Peyer's patch (tissue), 4 donors: ENCODE measurements around the gene DUT. TPM values are rescaled to one million over a fixed set of nuclear protein-coding genes. Genes with fewer than 3 reads are reported as not detected.

Experiments used
- DNase-seq, 3 donors: peaks; one replicate each; pipeline ENCODE4 v3.0.0-alpha.2; 2017 to 2019
- H3K27ac ChIP-seq, 4 donors: fragments of 200-600 bp; sonication (generic); one replicate each; pipeline ENCODE4 v1.5.1; 2016 to 2019
- H3K27me3 ChIP-seq, 2 donors: fragments of 200-600 bp; sonication (generic); one replicate each; pipeline ENCODE4 v1.5.1; 2019
- H3K36me3 ChIP-seq, 3 donors: fragments of 200-600 bp; sonication (generic); one replicate each; pipeline ENCODE4 v1.5.1; 2016 to 2019
- H3K4me1 ChIP-seq, 4 donors: fragments of 200-600 bp; sonication (generic); one replicate each; pipeline ENCODE4 v1.5.1; 2016 to 2019
- H3K4me3 ChIP-seq, 4 donors: fragments of 200-600 bp; sonication (generic); 1 replicate in 3 of 4; 2 replicates in 1 of 4; pipeline ENCODE4 v1.5.1; 2016 to 2019; ENCODE audit warnings: mild to moderate bottlenecking in 1 of 4
- H3K9me3 ChIP-seq, 4 donors: fragments of 200-600 bp; sonication (generic); one replicate each; pipeline ENCODE4 v1.5.1; 2016 to 2019; ENCODE audit warnings: mild to moderate bottlenecking in 1 of 4
- POLR2A ChIP-seq, 2 donors: fragments of 450-650 bp; IDR thresholded peaks; one replicate each; pipeline ENCODE4 v1.5.1; 2017; ENCODE audit warnings: antibody characterized with exemption in 2 of 2, mild to moderate bottlenecking in 2 of 2, moderate library complexity in 2 of 2
- total RNA-seq, 4 donors: library from RNA; depleted of rRNA; stranded (reverse); fragments of >200 nt; gene quantifications; one replicate each; pipeline ENCODE4 v1.1.0, GENCODE V29; 2016
- TF ChIP-seq, protein P1 (sequence below), 6 experiments: fragments of 450-650 bp in 4 of 6; fragments of 200-600 bp in 2 of 6; sonication (generic) in 1 of 6; IDR thresholded peaks; one replicate each; pipeline ENCODE4 v1.5.1; 2017 to 2019; ENCODE audit warnings: antibody characterized with exemption in 6 of 6, mild to moderate bottlenecking in 3 of 6, moderate library complexity in 1 of 6

Gene DUT
- total RNA-seq, 4 donors from 2014 or later, result 13.7 to 97.4 (median 37.1) TPM

DNA sequence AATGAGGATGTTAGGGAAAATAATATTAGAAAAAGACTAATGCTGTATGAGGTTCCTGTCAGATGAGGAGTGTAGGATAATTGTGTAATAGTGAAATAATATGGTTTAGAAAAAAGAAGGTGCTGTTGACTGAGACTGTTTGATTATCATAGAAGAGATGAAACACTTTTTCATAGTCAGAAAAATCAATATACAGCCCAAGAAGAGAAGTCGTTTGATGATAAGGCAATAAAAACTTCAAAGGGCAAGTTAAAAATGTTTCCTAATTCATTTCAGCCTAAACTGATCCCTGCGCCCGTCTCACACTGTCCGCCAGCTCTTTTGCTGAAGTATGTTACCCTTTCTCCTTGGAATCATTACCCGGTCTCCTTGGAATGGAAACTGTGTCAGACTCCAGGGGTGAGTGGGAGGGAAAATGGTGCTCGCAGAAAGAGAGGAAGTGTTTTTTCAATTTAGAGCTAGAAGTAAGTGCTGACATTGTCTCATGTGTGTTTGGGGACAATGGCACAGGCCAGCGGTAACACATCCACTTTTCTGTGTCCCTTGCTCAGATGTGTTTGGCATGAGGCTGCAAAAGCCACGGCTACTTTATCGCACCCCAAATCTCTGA lies 23.6 kb downstream of the DUT start:
- no peak for DNase-seq
- H3K36me3 ChIP-seq, result no peaks in the 10 kb centered on the region
- no peak overlapping the region for H3K4me3 ChIP-seq
- no peaks in the 10 kb centered on the region for H3K4me1 ChIP-seq
- TF ChIP-seq, protein P1, sequence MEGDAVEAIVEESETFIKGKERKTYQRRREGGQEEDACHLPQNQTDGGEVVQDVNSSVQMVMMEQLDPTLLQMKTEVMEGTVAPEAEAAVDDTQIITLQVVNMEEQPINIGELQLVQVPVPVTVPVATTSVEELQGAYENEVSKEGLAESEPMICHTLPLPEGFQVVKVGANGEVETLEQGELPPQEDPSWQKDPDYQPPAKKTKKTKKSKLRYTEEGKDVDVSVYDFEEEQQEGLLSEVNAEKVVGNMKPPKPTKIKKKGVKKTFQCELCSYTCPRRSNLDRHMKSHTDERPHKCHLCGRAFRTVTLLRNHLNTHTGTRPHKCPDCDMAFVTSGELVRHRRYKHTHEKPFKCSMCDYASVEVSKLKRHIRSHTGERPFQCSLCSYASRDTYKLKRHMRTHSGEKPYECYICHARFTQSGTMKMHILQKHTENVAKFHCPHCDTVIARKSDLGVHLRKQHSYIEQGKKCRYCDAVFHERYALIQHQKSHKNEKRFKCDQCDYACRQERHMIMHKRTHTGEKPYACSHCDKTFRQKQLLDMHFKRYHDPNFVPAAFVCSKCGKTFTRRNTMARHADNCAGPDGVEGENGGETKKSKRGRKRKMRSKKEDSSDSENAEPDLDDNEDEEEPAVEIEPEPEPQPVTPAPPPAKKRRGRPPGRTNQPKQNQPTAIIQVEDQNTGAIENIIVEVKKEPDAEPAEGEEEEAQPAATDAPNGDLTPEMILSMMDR (IDR thresholded peaks at IDR 0.05), result no peak
- TF ChIP-seq POLR2A (IDR thresholded peaks at IDR 0.05), result no peak
- no peaks in the 10 kb centered on the region for H3K9me3 ChIP-seq
- H3K27ac ChIP-seq, result no peak overlapping the region
- no peaks in the 10 kb centered on the region for H3K27me3 ChIP-seq

DNA sequence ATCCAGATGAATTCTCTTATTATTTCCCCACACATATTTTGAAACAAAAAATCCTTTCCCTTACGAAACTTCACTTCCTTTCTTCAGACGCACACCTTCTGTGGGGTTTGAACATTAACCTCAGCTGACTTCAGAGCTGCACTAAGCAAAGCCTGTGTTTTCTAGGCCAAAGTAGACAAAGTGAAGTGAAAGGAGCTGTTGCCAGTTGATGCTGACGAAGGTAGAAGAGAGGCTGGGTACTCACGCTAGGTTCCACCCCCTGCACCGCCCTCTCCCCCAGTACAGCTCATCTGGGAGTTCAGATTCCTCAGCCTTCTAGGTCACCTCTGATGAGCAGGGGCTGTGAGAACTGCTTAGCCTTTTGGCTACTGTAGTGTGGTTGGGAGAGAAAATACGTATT lies 24.1 kb downstream of the DUT start:
- Histone ChIP-seq H3K9me3 (no peaks in the 10 kb centered on the region), H3K27ac (no peak overlapping the region), H3K36me3 (no peaks in the 10 kb centered on the region), H3K4me3 (no peak overlapping the region), H3K4me1 (no peaks in the 10 kb centered on the region), H3K27me3 (no peaks in the 10 kb centered on the region)
- TF ChIP-seq POLR2A (IDR thresholded peaks at IDR 0.05), result no peak
- TF ChIP-seq, protein P1 (IDR thresholded peaks at IDR 0.05), result no peak
- no peak for DNase-seq

DNA sequence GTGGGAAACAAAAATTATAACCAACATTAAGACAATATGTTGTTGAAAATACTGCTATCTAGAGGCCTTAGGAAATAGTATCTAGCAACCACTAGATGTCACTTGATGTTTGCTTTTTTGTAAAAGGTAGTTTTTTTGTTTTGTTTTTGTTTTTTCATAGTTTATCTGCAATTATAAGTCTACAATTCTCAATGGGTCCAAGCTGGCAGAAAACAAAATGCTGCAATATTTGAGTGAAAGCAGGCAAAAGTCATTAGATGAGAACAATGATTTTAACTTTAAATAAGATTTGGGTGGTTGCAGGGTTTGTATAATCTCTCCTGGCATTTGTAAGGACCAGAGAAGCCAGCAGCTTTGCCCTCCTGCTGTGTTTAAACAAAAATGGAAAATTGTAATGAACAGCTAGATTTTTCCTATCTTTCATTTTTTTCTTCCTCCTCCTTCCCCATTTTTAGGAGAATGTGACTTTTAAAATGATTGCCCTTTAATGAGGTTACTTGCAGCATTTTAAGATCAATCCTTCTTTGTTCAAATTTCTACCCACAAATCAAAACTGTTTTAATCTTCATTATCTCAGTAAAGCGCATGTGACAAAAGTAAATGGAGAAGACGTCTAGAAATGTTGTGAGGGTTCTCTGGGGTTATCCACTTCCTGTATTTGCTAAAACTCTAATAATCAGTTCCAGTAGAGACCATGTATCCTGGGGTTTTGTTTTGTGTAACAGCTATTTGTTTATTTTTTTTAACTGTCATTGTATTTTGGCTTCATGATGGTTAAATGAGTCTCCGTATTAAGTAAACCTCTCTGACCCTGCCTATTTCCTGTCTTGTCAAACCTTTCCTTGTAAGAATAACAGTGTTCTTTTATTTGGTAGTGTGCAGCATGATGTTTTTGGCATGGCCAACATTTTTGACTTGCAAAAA lies 27.3 kb downstream of the DUT start:
- H3K4me1 ChIP-seq, result no peaks in the 10 kb centered on the region
- H3K9me3 ChIP-seq, result no peaks in the 10 kb centered on the region
- no peak for DNase-seq
- TF ChIP-seq, protein P1 (IDR thresholded peaks at IDR 0.05), result peak in 4 of 6 experiments; percentile 34 to 54 (median 52)
- TF ChIP-seq POLR2A (IDR thresholded peaks at IDR 0.05), result no peak
- H3K4me3 ChIP-seq, result no peak overlapping the region
- H3K27ac ChIP-seq, result no peak overlapping the region
- H3K27me3 ChIP-seq, result no peaks in the 10 kb centered on the region
- H3K36me3 ChIP-seq, result no peaks in the 10 kb centered on the region

DNA sequence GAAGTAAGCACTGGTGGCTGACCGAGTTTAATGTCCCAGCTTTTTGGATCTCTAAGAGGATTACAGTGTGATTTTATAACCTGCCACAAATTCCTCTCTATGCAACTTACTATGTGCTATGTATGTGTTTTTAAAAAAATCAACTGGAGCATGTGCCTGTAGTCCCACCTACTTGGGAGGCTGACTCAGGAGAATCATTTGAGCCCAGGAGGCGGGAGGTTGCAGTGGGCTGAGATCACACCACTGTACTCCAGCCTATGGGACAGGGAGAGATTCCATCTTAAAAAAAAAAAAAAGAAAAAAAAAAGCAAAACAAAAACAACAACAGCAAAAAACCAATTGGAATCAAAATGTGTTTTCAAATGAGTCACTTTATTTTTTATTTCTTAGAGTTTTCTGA lies 29.6 kb downstream of the DUT start:
- Histone ChIP-seq H3K4me1 (no peaks in the 10 kb centered on the region), H3K36me3 (no peaks in the 10 kb centered on the region), H3K9me3 (no peaks in the 10 kb centered on the region), H3K27ac (no peak overlapping the region), H3K4me3 (no peak overlapping the region), H3K27me3 (no peaks in the 10 kb centered on the region)
- no peak for DNase-seq
- TF ChIP-seq, protein P1 (IDR thresholded peaks at IDR 0.05), result no peak
- TF ChIP-seq POLR2A (IDR thresholded peaks at IDR 0.05), result no peak

DNA sequence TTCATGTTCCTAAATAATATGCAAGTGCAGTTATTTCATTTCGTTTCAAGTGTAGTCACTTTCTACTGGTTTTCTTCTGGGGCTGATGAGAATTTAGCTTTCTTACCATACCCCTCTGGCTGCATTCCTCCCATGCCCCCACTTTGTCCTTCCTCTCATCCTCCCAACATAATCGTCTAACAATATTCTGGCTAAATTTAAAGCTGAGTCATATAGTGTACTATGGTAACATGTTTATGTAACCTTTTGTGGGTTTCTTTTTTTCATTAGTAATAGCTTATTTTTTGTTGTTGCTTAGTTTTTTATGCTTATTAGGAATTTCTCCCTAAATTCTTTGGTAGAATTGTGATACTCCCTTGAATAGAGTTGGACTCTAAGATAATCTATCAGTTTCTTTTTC lies 30.5 kb downstream of the DUT start:
- H3K36me3 ChIP-seq, result no peaks in the 10 kb centered on the region
- DNase-seq, result no peak
- no peak overlapping the region for H3K27ac ChIP-seq
- no peaks in the 10 kb centered on the region for H3K4me1 ChIP-seq
- no peak overlapping the region for H3K4me3 ChIP-seq
- H3K27me3 ChIP-seq, result no peaks in the 10 kb centered on the region
- no peaks in the 10 kb centered on the region for H3K9me3 ChIP-seq
- TF ChIP-seq, protein P1 (IDR thresholded peaks at IDR 0.05), result no peak
- no peak for TF ChIP-seq POLR2A (IDR thresholded peaks at IDR 0.05)
